ENCODE results near the gene TPST1. TPM values are rescaled to one million over a fixed set of nuclear protein-coding genes. Genes with fewer than 3 reads are reported as not detected.

TPST1 gene
- total and polyA plus RNA-seq, 2 of the 8 experiments (the other 6 are each of a cell fraction or from before 2014, with no cell fraction given) = 8.2 to 18.4 TPM

- no peaks in the 10 kb centered on the region; a peak in 1 of 4 replicates for H3K79me2 ChIP-seq (ENCODE audit: control insufficient read depth in 1 of 2, insufficient read depth in 2 of 2, low read length in 2 of 2)
- CTCF ChIA-PET (ENCODE audit: partially characterized antibody) = interaction anchor here (1.0 kb wide), 1 partner anchor 53 kb away, joined by 3 read pairs; no protein-coding TSS in a partner anchor
- no peak overlapping the region for H2AFZ ChIP-seq (ENCODE audit: low read length)
- no peak overlapping the region for H2BK120ac ChIP-seq (replicated peaks; ENCODE audit: low read depth, low read length)
- H3K4me2 ChIP-seq (ENCODE audit: insufficient read depth in 1 of 2, low read depth in 2 of 2, low read length in 2 of 2) = no peak overlapping the region
- H4K5ac ChIP-seq (ENCODE audit: insufficient read length, low read depth, low read length) = no peak overlapping the region
- H3K9me3 ChIP-seq (ENCODE audit: insufficient read depth in 2 of 2, low read depth in 1 of 2, low read length in 1 of 2) = peaks cover 10 to 12% of the 10 kb centered on the region in 2 experiments; a peak in 2 of 4 replicates
- H3K18ac ChIP-seq (ENCODE audit: extremely low read depth, low read length) = no peak overlapping the region
- no peak overlapping the region for H3K4ac ChIP-seq (replicated peaks; ENCODE audit: insufficient read length, low read depth, low read length)
- no peak overlapping the region for H3K4me3 ChIP-seq (ENCODE audit: extremely low read depth in 1 of 4, insufficient read depth in 2 of 4, low read depth in 3 of 4, low read length in 4 of 4)
- no peak overlapping the region for H2BK15ac ChIP-seq (ENCODE audit: low read length)
- H3K4me1 ChIP-seq (replicated peaks in 1 of 4; ENCODE audit: control insufficient read depth in 3 of 4, insufficient read depth in 4 of 4, low read length in 3 of 4) = no peaks in the 10 kb centered on the region
- H2BK20ac ChIP-seq (ENCODE audit: low read length) = no peak overlapping the region
- no peaks in the 10 kb centered on the region for H3K27me3 ChIP-seq (replicated peaks in 1 of 4; ENCODE audit: control insufficient read depth in 3 of 4, extremely low read depth in 1 of 4, insufficient read depth in 3 of 4, low read length in 3 of 4)
- no peaks in the 10 kb centered on the region for H4K20me1 ChIP-seq (replicated peaks in 1 of 2; ENCODE audit: control insufficient read depth in 1 of 2, insufficient read depth in 2 of 2, low read length in 2 of 2)
- H3K27ac ChIP-seq (ENCODE audit: low read depth, low read length) = no peak overlapping the region
- H2BK5ac ChIP-seq (ENCODE audit: low read depth, low read length) = no peak overlapping the region
- FAIRE-seq (no peak), DNase-seq (ENCODE audit: low read depth in 1 of 2, low spot score in 2 of 2) (no peak)
- 58% methylated on average over 6 of the region's 6 CpGs; no CpG with 5 or more reads in 1 of the 2 experiments for WGBS, 2 experiments (ENCODE audit: extremely low coverage in 1 of 2, insufficient coverage in 1 of 2, insufficient read length in 1 of 2, insufficient replicate concordance in 2 of 2, low coverage in 1 of 2, low lambda C conversion rate in 2 of 2, missing lambda C conversion rate in 1 of 2)
- H2AK5ac ChIP-seq (ENCODE audit: low read depth, low read length) = no peak overlapping the region
- H3K14ac ChIP-seq (ENCODE audit: insufficient read length) = no peak overlapping the region
- H3K9ac ChIP-seq (replicated peaks in 1 of 4; ENCODE audit: extremely low read depth in 1 of 4, low read depth in 3 of 4, low read length in 3 of 4) = no peak overlapping the region
- H3K79me1 ChIP-seq (ENCODE audit: low read depth, low read length) = no peaks in the 10 kb centered on the region
- no peak overlapping the region for H4K8ac ChIP-seq (ENCODE audit: extremely low read depth, insufficient read depth, low read length)
- H2BK12ac ChIP-seq (ENCODE audit: low read depth, low read length) = no peak overlapping the region
- POLR2A ChIA-PET (ENCODE audit: partially characterized antibody) = no interaction called here
- H3K23ac ChIP-seq (ENCODE audit: insufficient read length) = no peak overlapping the region
- no peaks in the 10 kb centered on the region for H3K23me2 ChIP-seq (ENCODE audit: low read depth, low read length)
- no peak overlapping the region for H3K56ac ChIP-seq (replicated peaks; ENCODE audit: insufficient read length, low read depth, low read length)
- H3K36me3 ChIP-seq (ENCODE audit: control insufficient read depth in 2 of 4, insufficient read depth in 4 of 4, low read length in 3 of 4) = no peaks in the 10 kb centered on the region; a peak in 1 of 8 replicates
- no peak overlapping the region for H4K91ac ChIP-seq (replicated peaks; ENCODE audit: insufficient read length, low read length)
- TF ChIP-seq MAFK (IDR thresholded peaks at IDR 0.05; ENCODE audit: low read depth, low read length) = no peak
- TF ChIP-seq SIX5 (IDR thresholded peaks at IDR 0.05; ENCODE audit: low read depth, low read length) = no peak
- no peak for TF ChIP-seq JUN (IDR thresholded peaks at IDR 0.05; ENCODE audit: low read depth, low read length)
- TF ChIP-seq ATF3 (IDR thresholded peaks at IDR 0.05; ENCODE audit: insufficient read depth, low read depth, low read length) = no peak
- TF ChIP-seq NANOG (IDR thresholded peaks at IDR 0.05; ENCODE audit: insufficient read depth, low read depth, low read length, poor library complexity, severe bottlenecking) = no peak
- no peak for TF ChIP-seq CBX5 (IDR thresholded peaks at IDR 0.05; ENCODE audit: low read depth, low read length)
- TF ChIP-seq SUZ12 (IDR thresholded peaks at IDR 0.05; ENCODE audit: low read length) = no peak
- TF ChIP-seq BACH1 (IDR thresholded peaks at IDR 0.05; ENCODE audit: low read length) = no peak
Observed at GRCh38 chr7:66323114-66323796, 118.1 kb downstream of the TPST1 start.

All from H1 (cell line).